RPMI7951 (cell line): ENCODE measurements around the gene MGMT. TPM values are rescaled to one million over a fixed set of nuclear protein-coding genes. Genes with fewer than 3 reads are reported as not detected.
A peak's percentile ranks its signal among the peaks of the same experiment; 100 is the strongest.

Source experiments
- DNase-seq: peaks from one replicate; pipeline ENCODE4 v3.0.0-alpha.2; 2012; ENCODE audit warnings: low read depth
- total RNA-seq: library from RNA; depleted of rRNA; stranded (reverse); fragments of >200 nt; shearing (Covaris generic); gene quantifications from 2 replicates; pipeline ENCODE4 v1.2.3, GENCODE V29; 2014

The MGMT gene
- total RNA-seq, 1 experiment from 2014 or later, result 6.2 TPM

- no peak for DNase-seq
These were observed 11.4 kb upstream of the MGMT start for GRCh38 chr10:129455625-129456024.

- DNase-seq, result no peak
These were observed 7.1 kb upstream of the MGMT start for GRCh38 chr10:129459762-129460539.

DNA sequence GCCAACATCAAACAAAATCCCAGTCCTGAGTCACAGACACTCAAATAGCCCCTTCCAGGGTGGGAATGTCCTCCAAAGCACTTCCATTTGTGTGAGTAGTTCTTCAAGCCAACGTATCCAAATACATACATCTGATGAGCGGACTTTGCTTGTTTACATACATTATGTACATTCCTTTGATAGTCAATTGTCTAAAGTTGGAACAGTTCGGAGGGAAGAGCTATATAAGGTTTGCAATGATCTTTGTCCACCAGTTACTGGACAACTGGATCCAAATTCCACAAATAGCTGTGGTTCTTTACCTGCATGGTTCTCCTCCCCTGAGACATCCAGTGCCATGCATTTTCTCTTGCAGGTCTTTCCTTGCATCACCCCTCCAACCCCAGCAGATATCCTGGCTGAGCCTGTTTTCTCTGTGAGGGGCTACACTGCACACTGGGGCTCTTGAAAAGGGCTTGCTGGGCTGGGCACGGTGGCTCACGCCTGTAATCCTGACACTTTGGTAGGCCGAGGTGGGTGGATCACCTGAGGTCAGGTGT is 4.7 kb upstream of the MGMT start:
- DNase-seq, result no peak

DNA sequence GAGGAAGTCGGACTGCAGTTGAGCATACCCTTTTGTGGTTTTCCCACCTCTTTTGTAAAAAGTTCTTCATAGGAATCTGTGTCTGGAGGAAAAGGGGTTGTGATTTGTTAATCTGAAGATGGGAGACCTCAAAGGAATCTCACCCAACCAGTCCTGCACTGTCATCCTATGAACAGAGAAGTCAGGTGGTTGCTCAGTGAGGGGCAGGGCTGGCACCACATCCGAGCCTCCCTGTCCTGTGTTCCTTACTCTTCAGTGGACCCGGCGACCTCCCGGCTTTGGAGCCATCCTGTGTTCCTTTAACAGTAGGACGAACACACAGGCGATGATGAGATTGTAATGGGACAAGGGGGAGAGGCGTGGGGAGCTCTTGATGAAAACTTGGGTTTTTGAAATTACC is 2.8 kb upstream of the MGMT start:
- no peak for DNase-seq

DNA sequence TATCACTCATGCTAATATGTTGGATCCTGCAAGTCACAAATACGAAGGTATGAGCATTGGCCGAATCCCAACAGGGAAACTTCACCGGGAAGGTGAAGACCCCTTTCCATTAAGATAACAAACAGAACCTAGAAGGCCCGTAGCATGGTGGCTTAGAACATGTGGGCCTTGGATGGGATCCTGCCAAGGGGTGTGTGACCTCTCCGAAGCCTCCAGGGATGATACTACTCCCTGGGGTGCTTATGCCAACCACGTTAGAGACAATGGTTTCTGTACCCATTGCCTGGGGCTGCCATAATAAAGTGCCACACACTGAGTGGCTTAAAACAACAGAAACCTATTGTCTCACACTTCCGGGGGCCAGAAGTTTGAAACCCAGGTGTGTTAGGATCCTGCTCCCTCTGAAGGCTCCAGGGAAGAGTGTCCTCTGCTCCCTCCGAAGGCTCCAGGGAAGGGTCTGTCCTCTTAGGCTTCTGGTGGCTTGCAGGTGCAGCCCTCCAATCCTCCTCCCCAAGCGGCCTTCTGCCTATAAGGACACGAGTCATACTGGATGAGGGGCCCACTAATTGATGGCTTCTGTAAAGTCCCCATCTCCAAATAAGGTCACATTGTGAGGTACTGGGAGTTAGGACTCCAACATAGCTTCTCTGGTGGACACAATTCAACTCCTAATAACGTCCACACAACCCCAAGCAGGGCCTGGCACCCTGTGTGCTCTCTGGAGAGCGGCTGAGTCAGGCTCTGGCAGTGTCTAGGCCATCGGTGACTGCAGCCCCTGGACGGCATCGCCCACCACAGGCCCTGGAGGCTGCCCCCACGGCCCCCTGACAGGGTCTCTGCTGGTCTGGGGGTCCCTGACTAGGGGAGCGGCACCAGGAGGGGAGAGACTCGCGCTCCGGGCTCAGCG is 992 bp upstream of the MGMT start:
- DNase-seq, result peak; percentile 1

DNA sequence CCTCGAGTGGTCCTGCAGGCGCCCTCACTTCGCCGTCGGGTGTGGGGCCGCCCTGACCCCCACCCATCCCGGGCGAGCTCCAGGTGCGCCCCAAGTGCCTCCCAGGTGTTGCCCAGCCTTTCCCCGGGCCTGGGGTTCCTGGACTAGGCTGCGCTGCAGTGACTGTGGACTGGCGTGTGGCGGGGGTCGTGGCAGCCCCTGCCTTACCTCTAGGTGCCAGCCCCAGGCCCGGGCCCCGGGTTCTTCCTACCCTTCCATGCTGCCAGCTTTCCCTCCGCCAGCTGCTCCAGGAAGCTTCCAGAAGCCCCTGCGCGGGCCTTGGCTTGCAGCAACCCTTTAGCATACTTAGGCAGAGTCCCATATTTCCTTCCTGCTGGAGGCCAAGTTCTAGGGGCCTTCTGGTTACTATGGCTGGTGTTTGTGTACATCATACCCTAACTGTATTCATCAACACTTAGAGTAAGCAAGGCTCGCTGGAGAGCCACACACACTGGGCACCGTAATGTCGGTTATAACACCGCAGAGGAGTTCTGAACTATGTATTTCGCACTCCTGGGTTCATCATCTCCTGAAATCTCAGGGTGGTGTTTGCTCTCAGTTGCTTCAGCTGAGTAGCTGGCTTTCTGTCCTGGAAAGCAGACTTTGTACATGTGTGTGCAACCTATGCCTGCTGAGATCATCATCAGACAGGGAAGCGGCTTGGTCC is 471 bp downstream of the MGMT start:
- DNase-seq, result peak; percentile 0

DNA sequence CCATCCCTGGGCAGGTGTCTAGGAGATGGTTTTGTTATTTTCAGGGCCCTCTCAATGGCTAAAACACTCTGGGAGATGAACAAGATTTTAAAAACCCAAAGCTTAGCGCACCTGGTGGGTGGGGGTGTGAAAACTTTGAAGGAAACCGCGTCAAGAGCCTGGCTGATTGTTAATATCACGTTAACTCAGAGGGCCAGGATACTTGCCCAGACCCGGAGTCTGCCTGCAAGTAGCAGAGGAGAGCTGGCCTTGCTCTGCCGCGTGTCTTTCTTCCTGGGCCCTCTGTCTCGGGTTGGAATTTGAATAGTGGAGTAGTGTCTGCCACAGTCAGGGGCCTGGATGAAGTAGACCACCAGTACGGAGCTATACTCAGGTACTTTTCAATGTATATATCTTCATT is 1.1 kb downstream of the MGMT start:
- no peak for DNase-seq

GRCh38 chr10:129470103-129470851 is 3.2 kb downstream of the MGMT start:
- no peak for DNase-seq

GRCh38 chr10:129471447-129472175 is 4.6 kb downstream of the MGMT start:
- DNase-seq, result no peak

DNA sequence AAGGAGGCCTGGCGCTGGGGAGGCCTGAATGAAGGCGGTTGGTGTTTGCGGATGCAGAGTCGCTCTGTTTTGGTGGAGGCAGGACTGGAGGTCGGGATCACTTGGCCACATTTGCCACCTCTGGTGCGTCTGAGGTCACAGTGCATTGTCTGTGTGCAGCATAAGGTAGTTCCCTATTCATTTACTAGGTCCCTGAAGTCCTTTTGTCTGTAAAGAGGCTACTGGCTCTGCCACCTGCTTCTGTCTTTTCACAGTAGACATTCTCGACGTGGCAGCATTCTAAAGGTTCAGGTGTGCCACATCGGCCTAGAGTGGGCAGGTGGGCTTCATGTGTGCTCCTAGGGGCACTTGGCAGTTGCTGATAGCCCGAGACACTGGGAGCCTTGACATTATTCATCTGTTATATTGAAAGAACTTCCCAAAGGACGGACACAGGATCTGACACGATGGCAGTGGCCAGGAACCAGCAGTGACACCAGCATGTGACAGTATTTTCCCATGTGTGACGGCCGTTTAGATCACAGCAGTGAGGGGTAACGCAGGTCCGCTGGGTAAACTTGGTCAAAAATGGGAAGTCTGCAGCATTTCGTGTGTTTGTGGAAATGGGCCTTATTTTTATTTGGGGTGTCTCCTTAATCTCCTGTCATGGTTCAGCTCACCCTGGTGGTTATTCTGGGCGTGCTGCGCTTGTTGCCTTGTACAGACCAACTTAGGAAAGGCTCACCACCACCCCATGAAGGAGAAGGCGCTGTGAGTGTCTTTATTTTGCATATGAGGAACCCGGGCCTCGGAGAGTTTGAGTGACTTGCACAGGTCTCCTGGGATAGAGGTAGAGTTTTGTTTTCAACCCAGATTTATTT is 5.9 kb downstream of the MGMT start:
- no peak for DNase-seq

- DNase-seq, result no peak
These were observed 7.6 kb downstream of the MGMT start for GRCh38 chr10:129474642-129475041.

GRCh38 chr10:129476431-129476830 is 9.4 kb downstream of the MGMT start:
- no peak for DNase-seq

- DNase-seq, result no peak
These were observed 10.0 kb downstream of the MGMT start for GRCh38 chr10:129477051-129477450.

- no peak for DNase-seq
These were observed 14.6 kb downstream of the MGMT start for GRCh38 chr10:129481641-129482040.

GRCh38 chr10:129483430-129484010 is 16.5 kb downstream of the MGMT start:
- no peak for DNase-seq

DNA sequence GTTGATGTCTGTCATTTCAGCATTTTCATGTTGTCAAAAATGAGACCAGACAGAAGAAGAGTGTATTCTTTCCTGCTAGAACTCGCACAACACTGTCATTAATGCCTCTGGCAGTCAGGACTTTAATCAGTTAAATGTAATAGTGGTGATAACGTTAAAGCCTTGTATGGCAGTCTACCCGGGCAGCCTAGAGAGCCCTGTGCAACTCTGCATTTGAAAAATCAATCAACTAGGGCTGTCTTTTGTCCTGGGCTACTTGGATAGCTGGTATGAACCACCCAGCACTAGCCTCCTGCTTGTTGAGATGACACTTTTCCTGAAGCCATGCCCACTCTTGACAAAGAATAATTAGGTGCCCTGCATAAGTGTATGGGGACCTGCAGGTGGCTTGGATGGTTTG is 19.8 kb downstream of the MGMT start:
- DNase-seq, result no peak

DNA sequence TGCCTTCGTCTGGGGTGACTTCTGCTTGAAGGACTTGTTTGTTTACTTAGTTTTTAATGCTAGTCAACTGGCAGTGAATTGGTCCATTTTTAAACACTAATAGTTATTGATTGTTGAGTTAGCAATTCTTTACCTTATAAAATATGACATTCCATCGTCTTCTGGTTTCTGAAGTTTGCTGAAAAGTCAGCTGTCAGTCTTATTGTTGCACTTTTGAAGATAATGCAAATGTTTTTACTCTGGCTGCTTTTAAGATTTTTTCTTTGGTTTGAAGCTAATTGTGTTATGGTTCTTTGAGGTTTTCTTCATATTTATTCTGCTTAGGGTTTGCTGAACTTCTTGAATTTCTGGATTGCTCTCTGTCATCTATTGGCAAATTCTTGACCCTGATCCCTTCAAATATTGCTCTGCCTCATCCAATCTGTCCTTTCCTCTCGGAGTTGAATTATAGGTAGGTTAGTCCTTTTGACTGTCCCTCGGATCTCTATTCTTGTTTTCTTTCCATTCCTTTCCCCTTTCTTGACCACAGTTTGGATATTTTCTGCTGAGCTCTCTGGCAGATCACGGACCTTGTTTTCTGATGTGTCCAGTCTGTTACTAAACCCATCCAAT is 24.2 kb downstream of the MGMT start:
- peak; percentile 2 for DNase-seq

DNA sequence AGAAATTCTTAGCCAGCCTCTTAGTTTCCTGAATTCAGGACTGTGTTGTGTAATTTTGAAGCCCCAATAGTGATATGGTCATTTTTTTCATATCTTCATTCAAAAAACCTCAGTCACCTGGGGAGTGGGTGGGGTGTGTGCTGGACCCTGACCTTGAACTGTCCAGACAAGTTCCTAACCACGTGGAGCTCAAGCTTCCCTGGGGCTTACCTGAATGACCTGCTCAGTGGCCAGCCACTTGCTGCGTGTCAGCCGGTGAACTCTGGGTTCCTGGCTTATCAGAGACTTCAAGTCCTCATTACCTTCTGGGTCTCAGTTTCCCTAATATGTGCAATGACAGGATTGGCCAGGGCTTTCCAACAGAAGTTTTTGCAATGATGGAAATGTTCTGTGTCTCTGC is 27.1 kb downstream of the MGMT start:
- no peak for DNase-seq

DNA sequence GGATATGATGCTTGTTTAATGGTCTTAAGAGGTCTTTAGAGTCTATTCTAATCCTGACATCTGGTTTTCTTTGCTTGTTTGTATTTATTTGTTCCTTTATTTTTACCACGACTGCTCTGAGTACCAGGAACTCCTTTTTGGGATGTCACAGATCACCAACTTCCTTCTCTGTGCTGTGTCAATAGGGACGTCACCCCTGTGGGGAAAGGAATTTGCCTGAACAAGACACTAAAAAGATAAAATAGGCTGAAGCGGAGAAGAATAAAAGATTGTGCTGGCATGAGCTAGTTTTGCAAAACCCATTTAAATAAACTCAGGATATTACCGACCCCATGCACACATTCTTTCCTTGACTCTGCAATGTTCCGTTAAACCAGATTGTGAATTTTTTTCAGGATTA is 27.7 kb downstream of the MGMT start:
- DNase-seq, result no peak
